Hematopoietic multipotent progenitor cell treated with erythropoietin and hydrocortisone succinate and interleukin-3 and kit ligand, for 17 days (in vitro differentiated cells): ENCODE measurements around the gene DYNLT1.
"Not testable (repeated sequence)": the region's sequence is repeated elsewhere in the genome, so short reads cannot be mapped to it uniquely, and the experiment has no call there.

Experiments used
- DNase-seq: peaks from one replicate; pipeline ENCODE4 v3.0.0-alpha.2; 2015; ENCODE audit warnings: low spot score

The DYNLT1 gene

DNA sequence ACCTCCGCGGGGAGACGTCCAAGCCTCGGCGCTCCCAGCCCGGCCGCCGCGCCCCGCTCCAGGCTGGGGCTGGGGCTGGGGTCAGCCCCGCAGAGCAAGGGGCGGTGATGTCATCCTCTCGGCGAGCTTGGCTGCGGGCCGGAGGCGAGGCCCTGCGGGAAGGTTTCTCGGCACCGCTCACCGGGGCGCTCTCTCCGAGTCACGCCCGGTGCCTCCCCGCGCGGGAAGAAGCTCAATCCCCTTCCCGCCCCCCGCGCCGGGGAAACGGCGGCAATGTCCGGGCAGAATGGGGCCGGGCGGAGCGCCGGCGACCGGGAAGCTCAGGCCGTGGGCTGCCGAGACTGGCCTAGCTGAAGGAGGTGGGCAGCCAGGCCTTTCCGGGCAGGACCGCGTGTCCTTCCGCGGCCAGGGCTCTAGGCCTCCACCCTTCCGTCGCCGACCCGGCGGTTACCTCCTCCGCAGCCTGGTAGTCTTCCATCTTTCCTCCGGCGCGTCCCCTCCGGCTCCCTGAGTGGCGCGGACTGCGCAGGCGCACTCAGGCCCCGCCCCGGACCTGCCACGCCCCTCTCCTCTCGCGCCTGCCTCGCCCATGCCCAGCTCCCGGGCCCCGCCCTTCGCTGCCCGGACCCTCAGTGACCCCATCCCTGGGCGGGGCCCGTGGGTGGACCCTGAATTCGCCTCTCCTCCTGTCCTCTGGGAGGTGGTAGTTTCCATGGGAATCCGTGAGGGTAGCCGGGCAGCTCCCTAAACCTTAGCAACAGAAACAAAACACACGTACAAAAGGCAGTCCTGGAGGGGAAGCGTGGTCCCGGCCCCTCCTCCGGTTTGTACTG lies at the start of gene DYNLT1:
DYNLT1 (minus strand) TSS at position 513 of the 833 bp plus-strand sequence; CDS start at position 478, 35 bp downstream.
- DNase-seq = peak; percentile 87

DNA sequence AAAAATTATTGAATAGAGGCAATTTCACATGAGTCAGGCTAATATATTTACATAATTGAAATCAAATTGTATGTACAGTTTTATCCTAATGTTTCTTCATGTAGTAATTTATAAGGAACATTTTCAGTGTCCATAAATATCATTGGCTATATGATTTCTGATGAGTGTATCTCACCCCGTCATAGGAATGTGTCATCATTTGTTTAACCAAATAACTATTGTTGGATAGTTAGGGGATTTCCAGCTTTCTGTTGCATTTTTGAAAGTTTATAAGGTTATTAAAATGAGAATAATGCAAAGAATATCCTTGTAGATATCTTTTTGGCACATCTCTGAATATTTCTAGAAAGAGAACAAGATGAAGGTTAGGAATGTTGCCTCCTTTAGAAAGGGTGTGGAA lies 44.3 kb upstream of the DYNLT1 start:
- no peak for DNase-seq

DNA sequence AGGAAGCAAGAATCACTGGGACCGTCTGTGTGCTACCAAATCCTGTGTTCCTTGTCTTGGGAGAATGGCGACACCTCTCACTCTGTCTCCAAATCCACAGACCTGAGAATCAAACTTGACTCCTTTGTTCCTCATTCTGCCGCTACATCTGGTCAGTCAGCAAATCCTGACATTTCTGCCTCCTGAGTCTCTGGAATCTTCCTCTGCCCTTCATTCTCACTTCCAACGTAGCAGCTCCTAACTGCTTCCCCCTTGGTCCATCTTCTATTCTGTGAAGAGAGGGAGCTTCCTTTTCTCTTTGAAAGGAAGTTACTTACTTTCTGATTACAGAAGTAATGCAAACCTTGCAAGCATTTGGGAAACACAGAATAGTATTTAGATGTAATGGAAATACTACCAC lies 43.0 kb upstream of the DYNLT1 start:
- DNase-seq = no peak

DNA sequence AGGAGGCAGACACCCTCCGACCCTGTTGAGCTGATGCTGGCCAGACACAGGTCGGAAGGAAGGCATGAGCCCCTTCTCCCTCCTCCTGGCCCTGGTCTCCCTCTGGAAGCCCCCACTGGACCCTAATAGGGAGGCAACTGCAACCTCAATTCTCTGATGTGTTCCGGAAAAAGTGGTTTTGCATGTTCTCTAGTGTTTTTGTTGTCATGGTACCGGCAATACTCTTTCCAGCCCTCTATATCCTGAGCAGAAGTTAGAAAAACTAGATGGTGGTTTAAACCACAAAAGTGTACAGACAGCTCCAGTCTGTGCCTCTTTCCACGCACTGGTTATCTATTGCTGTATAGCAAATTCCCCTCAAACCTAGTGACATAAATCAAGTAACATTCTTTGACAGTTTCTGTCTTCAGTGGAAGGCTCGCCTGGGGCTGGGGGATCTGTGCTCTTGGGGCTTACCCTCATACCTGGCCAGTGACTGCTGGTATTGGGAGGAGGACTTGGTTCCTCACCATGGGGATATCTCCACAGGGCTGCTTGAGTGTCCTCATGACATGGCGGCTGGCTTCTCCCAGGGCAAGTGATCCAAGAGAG lies 42.3 kb upstream of the DYNLT1 start:
- DNase-seq = no peak

DNA sequence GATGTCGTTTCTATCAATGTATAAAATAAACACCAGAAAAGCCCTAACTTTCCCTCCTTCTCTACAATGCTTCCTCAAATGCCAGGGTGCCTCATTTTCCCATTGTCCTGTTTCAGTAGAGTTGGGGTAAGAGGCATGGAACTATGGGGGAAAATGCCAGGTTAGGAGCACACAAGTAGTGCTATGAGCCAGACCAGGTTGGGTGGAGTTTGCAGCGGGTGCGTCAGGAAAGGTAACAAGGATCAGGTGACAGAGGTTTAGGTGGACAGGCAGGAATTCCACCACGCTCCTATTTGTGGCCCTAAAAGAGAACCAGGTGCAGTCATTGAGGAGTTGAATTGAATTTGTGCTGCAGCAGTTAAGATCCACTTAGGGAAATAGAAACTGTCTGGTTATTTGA lies 41.8 kb upstream of the DYNLT1 start:
- no peak for DNase-seq

DNA sequence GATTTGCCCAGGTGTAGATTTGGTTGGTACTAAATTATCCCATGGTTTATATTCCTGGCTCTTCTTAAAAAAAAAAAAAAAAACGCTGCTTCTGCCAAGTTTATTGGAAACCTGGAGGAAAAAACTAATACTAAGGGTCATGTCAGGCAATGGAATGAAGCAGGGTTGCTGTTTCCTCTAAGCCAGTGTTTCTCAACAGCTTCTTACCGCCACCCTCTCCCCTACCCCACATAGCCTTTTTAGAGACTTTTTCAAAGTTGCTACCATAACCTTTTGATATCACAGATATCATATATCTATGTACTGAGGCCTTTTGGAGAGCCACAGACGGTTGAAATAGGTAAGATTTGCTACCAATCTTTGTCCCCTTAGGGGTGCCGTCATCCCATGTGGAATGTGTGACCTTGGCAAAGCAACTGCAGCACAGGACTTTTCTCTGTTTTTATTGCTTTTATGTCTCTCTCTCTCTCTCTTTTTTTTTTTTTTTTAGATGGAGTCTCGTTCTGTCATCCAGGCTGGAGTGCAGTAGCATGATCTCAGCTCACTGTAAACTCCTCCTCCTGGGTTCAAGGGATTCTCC lies 40.3 kb upstream of the DYNLT1 start:
- DNase-seq = no peak

DNA sequence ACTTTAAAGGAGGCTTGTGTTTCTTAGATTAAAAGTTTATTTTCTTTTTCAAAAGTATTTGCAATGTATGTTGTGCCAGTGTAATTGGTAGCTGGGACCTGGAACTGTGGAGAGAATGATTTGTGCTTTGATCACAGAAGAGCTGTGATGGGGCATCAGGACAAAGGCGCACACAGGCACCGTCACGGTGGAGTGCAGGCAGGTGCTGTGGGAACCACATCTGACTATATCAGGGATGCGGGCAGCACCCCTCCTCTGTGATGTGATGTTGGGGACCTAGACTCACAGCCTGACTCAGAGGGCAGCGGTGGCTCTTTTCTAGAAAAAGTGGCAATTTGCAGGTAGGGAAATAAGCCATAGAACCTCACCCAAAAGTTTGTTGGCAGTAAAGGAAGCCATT lies 39.8 kb upstream of the DYNLT1 start:
- DNase-seq = no peak

DNA sequence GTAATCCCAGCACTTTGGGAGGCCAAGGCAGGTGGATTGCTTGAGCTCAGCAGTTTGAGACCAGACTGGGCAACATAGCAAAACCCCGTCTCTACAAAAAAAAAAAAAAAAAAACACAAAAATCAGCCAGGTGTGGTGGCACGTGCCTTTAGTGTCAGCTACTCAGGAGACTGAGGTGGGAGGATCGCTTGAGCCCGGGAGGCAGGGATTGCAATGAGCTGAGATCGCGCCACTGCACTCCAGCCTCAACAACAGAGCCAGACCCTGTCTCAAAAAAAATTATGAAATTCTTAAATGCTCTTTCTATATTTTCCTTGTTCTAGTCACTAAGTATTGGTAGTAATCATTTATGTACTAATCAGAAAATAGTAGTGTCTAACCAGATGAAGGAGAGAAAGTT lies 35.9 kb upstream of the DYNLT1 start:
- no peak for DNase-seq

DNA sequence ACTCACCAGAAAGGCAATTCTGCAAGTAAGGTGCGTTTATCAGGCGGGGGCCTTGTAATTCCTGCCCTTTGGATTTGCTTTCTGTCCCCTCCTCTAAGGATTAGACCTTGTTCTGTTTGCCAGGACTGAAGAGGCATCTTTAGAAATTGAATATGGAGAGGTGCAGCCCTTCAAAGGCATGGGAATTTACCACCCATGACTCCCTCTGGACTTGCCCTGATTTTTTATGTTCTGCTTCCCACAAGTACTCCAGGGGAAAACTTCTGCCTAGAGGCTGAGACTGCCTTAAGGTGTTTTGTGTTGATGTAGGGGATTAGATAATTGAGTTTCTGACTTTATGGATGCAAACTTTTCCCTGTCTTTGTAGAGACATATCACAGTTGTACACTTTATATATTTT lies 35.5 kb upstream of the DYNLT1 start:
- no peak for DNase-seq

DNA sequence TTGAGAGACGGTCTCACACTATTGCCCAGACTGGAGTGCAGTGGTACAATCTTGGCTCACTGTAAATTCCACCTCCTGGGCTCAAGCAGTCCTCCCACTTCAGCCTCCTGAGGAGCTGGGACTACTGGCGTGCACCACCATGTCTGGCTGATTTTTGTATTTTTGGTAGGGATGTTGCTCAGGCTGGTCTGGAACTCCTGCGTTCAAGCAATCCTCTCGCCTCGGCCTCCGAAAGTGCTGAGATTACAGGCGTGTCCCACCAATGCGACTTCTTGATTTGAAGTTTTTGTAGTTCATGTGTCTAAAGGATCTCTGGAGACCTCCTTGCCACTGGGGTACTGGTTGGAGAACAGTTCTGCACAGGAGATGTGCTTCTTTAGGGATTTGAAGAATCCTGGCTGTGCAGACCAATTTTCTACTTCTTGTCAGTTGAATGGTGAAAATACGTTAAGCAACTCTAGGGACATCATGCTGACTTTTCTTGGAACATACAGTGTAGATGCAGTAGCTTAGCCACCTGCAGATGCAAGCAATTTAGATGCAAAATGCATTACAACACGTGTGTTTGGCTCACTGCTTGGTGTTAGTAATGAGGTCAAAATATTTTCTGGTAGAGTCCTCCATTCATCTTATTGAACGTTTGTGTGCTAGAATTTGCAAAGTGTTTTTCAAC lies 33.5 kb upstream of the DYNLT1 start:
- DNase-seq = no peak

DNA sequence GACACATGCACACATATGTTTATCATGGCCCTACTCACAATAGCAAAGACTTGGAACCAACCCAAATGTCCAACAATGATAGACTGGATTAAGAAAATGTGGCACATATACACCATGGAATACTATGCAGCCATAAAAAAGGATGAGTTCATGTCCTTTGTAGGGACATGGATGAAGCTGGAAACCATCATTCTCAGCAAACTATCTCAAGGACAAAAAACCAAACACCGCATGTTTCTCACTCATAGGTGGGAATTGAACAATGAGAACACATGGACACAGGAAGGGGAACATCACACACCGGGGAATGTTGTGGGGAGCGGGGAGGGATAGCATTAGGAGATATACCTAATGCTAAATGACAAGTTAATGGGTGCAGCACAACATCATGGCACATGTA lies 32.6 kb upstream of the DYNLT1 start:
- not testable (repeated sequence) for DNase-seq

DNA sequence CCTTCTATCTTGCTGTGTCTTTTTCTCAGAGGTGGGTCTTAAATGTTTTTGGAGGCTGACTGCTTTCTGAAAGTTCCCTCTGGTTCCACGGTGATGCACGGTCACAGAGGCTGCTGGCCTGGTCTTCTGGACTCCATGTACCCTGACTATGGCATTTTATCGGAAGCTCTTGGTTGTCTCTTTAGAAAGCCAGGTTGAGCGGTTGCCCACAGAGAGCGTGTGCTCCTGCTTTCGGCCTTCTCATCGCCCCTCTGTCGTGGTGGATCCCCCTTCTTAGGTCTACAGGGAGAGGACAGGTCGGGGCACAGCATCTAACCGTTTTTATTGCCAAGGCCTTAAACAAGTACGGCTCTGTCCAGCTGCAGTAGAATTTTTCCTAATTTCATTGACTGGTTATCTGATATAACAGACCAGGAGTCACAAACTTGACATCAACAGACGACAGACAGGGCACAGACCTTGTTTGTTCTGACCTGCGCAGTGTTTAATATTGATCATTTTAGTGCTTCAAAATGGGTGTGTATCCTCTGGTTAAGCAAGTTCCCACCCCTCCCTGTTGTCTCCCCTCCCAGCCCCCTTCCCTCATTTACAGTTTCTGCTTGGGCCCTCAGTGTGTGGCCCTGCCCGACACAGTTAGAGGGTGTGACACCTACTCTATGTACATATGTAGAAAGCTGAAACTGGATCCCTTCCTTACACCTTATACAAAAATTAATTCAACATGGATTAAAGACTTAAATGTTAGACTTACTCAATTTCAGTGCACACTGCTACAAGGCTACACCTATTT lies 30.0 kb upstream of the DYNLT1 start:
- no peak for DNase-seq

DNA sequence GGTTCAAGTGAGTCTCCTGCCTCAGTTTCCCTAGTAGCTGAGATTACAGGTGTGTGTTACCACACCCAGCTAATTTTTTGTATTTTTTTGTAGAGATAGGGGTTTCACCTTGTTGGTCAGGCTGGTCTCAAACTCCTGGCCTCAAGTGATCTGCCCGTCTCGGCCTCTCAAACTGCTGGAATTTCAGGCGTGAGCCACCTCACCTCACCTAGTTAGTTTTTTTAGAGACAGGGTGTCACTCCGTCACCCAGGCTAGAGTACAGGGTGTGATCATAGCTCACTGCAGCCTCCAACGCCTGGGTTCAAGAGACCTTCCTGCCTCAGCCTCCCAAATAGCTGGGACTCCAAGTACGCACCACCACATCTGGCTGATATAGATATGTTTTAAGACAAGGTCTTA lies 28.2 kb upstream of the DYNLT1 start:
- no peak for DNase-seq

DNA sequence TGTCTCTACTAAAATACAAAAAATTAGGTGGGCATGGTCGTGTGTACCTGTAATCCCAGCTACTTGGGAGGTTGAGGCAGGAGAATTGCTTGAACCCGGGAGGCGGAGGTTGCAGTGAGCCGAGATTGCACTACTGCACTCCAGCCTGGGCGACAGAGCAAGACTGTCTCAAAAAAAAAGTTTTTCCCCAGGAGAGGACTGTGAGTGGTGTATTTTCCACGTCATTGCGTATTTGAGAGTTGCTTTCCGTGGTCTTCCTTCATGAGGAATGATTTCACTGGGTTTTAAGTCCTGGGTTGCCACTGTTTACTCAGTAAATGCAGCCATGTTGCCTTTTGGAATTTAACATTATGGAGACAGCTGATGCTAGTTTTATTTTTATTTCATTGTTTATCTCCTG lies 27.6 kb upstream of the DYNLT1 start:
- DNase-seq = not testable (repeated sequence)

DNA sequence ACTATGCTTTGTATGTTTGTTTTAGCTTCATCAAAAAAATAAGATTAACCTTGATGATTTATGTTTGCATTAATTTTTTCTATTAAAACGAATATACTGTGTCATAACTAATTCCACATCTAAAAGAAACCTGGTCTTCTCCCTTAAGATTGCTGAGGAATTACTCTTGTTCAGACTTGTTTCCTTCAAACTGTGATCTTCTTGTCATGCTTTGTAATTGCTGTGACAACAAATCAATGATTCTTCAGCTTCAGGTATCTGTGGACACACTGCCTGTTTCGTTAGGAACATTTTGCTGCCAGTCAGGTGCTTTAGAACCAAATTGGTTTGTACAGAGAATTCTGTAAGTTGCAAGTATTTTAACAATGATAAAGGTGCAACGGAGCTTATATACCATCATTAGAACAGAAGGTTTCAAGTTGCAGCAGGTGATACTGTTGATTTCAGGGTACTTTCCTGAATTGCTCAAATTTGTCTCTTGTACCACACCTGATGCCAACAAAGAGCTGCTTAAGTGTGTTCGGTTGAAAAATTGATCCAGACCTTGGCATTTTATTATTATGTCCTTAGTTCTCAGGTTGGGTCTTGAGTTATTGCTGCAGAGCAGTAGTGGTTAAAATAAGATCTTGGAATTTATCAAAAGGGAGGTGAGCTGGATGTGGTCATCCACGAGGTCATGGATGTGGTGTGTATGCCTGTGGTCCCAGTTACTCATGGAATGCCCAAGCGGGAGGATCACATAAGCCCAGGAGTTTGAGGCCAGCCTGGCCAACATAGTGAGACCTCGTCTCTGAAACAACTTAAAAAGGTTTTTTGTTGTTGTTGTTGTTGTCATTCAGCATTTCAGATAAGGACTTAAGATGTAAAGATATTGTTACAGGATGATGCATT lies 24.8 kb upstream of the DYNLT1 start:
- no peak for DNase-seq

DNA sequence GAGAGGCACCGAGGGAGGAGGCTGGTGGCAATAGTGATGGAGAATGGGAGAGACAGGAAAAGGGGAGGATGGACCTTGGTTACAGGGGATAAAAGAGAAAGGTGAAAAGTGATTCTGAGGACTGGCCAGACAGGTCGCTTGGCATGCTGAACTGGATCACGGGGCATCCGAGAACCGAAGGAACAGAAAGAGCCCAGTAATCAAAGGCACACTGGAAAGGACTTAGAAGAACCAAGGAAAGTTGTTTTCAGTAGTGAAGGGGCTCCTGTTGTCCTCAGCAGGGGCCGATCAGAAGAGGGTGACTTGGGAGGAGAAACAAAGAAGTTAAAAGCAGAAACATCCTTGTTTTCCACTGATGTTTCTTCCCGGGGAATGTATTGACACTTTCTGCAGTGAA lies 24.2 kb upstream of the DYNLT1 start:
- DNase-seq = no peak

DNA sequence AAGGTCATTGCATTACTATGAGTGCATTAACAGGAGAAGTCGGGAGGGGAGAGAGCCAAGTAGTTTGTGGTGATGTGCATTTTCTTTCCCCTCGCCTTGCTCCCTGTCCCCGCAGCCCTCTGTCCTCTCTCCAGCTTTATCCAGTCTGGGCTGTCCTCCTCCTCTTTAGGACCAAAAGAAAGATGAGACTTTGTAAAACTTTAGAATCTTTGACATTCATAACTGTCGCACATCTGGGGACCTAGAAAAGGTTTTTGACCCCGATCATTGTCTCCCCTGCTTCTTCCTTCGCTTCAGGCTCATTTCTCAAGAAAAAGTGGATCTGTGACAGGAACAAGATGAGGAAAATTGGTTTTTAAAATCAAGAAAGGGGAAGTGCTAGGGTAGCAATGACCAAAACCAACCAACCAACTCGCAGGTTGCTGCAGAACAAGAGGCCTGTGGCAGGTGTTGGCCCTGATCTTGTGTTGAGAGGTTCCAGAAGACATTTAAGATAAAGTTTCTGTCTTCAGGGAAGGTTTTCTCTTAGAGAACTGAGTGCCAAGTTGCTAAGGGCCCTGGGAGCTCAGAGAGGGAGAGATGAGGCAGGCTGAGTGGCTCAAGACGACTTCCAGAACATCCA lies 22.9 kb upstream of the DYNLT1 start:
- DNase-seq = no peak

DNA sequence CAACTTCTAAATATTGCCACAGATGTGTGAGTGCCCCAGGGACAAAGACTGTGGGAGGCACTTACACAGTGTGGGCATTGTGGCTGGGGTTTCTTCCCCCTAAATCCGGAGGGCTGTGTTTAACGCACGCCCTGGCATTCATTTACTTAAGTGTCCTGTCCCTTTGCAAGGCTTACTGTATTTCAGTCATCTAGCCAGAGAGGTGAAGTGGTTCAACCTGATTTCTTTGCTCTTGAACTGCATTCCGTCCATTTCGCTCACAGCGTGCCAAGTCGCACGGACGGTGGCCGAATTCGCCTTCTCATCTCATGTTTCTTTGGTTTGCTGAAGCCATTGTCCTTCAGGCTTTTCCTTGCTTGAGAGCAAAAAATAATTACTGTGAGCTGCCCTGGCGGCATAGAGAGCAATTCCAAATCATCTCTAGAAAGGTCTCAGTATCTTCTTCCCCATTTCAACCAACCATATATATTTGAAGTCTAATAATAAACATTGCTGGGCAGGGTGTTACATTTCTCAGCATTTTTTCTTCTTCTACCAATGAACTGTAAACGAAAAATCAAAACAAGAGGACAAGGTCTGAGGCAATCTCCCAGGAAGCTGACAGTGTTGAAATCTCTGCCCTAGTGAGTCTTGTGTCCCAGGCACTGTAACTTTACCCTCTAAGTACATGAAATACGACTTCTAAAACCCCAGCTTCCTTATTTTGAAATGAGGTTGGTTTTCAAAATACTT lies 22.3 kb upstream of the DYNLT1 start:
- DNase-seq = no peak

DNA sequence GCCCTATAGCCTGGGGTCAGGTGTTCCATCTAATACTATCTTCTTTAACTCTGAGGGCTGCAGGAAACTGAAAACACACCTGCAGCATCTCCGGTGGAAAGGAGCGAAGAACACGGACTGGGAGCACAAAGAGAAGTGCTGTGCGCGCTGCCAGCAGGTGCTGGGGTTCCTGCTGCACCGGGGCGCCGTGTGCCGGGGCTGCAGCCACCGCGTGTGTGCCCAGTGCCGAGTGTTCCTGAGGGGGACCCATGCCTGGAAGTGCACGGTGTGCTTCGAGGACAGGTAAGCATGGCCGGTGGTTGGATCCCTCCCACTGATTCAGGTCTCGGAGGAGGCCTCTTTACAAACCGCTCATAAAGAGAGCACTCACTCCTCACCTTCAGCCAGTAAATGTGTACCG lies 20.8 kb upstream of the DYNLT1 start:
- DNase-seq = no peak

DNA sequence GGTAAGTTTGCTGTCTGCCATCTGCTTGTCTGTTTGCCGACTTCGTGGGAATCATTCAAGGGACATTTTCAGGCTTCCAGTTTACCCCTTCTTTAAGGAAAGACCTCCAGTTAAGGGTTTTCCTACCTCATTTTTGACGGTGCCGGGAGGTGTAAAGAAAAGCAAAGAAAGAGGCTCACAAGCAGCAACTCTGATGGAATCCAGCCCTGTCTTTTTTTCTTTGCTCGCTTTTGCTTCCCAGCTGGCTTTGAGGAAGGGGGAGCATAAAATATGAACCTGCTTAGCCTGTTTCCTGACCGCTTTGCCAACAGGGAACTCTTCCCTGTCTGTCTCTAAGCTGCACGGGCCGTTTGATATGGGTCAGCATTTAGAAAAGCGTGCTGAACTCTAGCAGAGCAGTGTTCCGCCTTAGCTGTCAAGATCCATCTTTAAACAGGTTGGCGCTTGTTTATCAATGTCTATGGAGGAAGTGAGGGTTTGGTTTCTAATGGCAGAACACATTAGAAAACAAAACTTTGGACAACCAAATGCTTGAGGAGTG lies 19.2 kb upstream of the DYNLT1 start:
- no peak for DNase-seq
